OCI-LY7 (cell line): ENCODE results near the gene UBAP2.

ENCODE experiments used
- EZH2phosphoT487 ChIP-seq: fragments of 200-600 bp; sonication (generic); IDR thresholded peaks from 2 replicates; pipeline ENCODE4 v1.6.1; 2018; ENCODE audit warnings: low read depth, borderline replicate concordance, mild to moderate bottlenecking, mixed run types, antibody characterized with exemption, low read length, moderate library complexity, mixed read lengths
- TF ChIP-seq, protein P1 (sequence below): fragments of 200-600 bp; sonication (generic); conservative IDR thresholded peaks from 2 replicates; pipeline ENCODE4 v1.5.1; 2014; ENCODE audit warnings: mild to moderate bottlenecking, antibody characterized with exemption, low read length, moderate library complexity, mixed read lengths

DNA sequence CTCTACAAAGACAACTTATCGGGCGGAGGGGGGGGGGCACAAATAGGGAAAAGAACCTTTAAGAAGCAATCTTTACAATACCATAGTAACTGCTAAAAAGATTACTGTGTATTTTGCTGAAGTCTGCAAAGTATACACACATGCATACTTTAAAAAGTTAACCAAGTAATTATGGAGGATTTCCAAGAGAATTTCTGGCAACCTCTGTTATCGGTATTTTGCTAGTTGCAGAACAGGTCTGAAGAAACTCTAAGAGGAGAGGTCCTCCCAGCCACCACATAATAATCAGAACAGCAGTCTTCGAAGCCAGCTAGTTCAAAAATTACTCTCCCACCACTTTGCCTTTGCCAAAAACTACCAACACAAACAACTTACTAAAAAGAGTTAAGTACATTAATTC, 56.1 kb downstream of the UBAP2 start:
- TF ChIP-seq, protein P1, sequence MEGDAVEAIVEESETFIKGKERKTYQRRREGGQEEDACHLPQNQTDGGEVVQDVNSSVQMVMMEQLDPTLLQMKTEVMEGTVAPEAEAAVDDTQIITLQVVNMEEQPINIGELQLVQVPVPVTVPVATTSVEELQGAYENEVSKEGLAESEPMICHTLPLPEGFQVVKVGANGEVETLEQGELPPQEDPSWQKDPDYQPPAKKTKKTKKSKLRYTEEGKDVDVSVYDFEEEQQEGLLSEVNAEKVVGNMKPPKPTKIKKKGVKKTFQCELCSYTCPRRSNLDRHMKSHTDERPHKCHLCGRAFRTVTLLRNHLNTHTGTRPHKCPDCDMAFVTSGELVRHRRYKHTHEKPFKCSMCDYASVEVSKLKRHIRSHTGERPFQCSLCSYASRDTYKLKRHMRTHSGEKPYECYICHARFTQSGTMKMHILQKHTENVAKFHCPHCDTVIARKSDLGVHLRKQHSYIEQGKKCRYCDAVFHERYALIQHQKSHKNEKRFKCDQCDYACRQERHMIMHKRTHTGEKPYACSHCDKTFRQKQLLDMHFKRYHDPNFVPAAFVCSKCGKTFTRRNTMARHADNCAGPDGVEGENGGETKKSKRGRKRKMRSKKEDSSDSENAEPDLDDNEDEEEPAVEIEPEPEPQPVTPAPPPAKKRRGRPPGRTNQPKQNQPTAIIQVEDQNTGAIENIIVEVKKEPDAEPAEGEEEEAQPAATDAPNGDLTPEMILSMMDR = no peak
- TF ChIP-seq EZH2phosphoT487 = no peak
